GM19397 (cell line): ENCODE data around the gene SCRN1.
"Not testable (repeated sequence)": the region's sequence is repeated elsewhere in the genome, so short reads cannot be mapped to it uniquely, and the experiment has no call there.

Source experiments
- ATAC-seq: cut with Tn5 transposase; IDR thresholded peaks from one replicate; pipeline ENCODE4 v1.9.1; 2021; ENCODE audit warnings: mild to moderate bottlenecking, moderate library complexity; ENCODE audit not compliant: unreplicated experiment

The SCRN1 gene

DNA sequence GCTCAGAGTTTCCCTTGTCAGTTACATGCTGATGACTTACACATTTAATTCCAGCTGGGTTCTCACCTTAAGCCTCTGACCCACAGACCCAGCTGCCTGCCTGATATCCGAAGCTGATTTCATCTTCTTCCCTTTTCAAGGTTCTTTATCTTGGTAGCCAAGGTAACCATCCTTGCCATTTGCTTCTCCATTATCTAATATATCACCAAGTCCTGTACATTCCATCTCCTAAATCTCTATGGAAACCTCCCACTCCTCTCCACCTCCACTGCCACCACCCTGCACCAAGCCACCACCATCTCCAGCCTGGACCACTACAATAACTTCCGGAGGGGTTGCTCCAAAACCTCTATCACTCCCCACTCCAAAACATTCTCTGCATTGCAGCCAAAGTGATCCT lies 19.9 kb downstream of the SCRN1 start:
- ATAC-seq = no peak

DNA sequence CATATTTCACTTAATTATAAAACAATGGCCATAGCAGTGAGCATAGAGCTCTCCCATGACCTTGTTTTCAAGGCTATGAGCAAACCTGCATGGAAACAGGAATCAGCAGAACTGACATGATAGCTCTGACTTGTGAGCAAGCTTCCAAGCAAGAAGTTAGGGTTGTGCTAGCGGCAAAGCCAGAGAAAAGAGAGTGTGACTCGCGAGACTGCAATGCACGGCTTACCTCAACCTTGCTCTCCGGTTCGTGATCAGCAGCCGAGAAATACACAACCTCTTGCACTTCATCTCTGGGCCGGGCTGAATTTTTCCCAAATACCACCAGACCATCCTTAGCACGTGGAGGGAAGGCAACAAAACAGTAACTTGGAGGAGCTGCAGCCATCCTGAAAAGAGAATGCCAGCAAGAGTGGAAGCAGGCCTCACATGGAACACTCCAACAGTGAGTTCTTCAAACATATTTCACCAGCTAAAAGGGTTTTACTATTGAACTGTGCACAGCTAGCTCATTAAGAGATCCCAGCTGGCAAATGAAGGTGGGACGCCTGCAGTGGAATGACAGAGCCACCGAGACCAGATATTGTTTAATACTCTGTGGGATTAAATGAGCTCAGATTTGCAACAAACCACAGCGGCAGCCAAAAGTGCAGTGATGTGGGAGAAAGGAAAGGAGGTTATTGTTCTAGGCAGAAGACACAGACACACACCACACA lies 20.8 kb downstream of the SCRN1 start:
- no peak for ATAC-seq

DNA sequence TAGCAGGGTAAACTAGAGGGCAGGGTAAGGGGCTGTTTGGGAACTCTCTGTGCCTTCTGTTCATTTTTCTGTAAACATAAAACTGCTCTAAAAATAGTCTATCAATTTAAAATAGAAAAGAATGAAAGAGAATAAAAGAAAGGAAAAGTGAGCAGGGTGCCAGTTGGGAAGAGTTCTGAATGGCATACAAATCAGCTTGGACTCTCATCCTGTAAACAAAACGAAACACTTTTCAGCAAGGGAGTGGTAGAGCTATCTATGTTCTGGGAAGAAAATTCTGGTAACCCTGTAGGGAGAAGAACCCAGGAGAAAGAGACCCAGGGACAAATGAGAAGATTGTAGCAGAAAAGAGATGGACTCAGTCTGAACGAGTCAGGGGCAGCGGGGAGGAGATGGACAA lies 24.6 kb downstream of the SCRN1 start:
- no peak for ATAC-seq

DNA sequence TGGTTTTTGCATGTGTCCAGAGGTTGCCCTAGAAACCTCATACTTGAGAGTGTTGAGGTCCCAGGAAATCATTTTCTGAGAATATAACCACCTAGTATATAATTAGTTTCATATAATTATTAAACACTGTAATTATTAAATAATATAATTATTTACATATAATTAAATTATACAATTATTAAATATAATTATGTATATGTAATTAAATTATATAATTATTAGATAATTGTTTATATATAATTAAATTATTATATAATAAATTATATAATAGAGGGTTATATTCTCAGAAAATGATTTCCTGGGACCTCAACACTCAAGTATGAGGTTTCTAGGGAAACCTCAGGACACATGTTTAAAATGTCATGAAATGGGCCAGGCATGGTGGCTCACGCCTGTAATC lies 27.6 kb downstream of the SCRN1 start:
- no peak for ATAC-seq

DNA sequence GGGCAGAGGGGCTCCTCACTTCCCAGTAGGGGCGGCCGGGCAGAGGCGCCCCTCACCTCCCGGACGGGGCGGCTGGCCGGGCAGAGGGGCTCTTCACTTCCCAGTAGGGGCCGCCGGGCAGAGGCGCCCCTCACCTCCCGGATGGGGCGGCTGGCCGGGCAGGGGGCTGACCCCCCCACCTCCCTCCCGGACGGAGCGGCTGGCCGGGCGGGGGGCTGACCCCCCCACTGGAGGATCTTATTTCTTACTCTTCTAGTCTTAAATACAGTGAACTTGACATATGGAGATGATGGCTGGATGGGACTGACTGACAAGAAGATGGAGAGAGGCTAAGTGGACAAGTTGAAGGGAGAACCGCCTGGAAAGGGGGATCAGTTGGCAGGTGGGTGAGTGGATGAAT lies 28.0 kb downstream of the SCRN1 start:
- not testable (repeated sequence) for ATAC-seq

DNA sequence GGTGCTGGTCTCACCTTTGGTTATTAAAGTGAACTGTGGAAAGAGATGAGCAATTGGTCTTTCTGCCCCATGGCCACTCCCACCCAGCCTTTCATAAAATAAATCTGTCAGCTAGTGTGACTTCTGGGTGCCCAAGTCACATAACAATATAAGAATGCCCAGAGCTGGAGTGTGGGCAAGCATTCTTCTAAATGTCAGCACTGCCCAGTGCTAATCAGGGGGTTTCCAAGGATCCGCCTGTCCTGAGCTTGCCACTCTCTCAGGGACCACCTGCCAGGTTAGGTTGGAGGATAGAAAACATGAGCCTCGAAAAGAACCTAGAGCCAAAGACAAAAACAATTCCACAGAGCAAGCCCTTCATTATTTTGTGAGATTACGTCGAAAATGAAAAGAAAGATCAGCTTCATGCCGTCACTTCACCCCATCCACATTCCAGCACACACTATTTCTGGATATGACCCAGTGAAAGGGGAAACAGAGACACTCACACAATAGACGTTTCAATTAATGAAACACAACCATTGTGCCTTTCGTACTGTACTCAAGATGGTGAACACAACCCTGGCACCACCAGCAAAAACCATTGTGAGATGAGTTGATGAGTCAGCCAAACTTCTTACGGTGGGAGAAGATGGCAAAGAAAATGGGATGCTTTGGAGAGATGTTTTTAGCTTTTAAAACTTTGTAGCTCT lies 30.8 kb downstream of the SCRN1 start:
- no peak for ATAC-seq

DNA sequence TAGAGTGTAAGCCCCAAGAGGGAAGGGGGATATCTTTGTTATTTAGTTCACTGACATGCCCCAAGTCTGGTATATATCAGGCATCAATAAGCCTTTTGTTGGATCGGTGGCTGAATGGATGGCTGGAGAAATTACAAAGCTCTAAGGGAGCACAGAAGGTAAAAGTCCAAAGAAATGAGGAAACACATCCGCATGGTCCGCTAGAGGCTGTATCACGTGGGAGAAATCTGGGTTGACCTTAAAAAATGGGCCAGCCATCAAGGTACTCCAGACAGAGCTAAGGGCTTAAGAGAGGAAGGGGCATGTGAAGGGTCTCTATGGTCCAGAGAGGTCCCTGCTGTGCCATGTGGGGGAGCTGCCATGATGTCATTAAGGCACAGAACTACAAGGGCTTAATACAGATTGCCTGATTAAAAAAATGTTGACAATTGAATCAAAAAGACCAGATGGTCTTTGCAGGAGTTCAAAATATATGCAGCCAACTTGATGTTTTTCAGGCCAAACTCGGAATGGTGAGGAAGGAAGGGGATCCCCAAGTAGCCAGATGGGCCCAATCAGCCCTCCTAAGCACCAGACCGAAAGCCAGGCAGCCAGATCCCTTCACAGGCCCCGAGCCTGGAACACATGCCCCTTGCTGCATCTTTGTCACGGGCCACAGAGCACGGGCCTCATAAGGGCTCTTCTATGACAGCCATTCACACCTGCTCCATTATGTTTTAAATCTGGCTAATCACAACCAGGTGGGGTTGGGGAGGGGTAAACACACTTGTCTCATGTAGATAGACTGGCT lies 31.9 kb downstream of the SCRN1 start:
- ATAC-seq = no peak

DNA sequence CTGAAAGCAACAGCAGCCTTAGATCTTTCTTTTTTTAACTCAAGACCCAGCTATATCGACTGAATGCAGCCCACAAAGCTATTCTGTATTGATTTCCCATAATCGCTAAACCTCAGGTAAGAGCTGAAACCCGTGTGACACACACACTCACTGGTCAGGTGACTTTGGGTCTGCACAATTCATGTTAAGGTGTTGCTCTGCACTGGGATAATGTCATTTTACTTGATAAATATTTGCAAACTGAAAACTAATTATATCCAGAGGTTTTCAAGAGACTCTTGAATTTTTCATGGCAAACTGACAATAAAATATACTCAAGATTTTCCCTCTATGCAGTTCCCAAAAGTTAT lies 33.1 kb downstream of the SCRN1 start:
- ATAC-seq = peak; percentile 13

DNA sequence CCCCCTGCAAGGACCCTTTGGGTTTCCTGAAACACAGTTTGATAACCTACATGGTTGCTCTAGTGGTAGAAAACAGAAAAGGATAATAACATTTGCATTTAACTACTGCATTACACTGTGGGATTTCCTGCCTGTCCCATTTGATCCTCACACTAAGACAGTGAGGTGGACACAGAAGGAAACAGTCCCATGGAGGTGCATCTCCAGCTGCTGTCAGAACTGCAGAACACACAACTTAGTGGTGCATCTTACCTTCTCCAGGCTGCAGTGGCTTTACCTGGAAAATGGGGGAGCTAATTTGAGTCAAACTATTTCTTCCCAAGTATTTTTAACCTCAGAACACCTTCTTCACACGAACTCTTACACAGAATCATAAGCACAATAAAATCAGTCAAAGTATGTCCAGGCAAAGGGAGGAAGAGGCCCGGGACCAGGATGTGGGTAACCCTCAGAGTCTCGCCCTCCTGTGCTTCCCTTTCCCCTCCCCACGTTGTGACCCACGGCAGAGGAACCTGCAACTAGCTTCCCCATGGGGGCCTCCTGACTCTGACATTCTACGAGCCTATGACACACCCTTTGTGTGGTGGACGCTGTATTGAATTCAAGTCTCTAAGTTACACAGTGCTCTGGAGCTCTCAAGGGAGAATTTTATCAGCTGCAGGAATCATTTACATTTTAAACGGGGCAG lies 33.7 kb downstream of the SCRN1 start:
- peak; percentile 84 for ATAC-seq

DNA sequence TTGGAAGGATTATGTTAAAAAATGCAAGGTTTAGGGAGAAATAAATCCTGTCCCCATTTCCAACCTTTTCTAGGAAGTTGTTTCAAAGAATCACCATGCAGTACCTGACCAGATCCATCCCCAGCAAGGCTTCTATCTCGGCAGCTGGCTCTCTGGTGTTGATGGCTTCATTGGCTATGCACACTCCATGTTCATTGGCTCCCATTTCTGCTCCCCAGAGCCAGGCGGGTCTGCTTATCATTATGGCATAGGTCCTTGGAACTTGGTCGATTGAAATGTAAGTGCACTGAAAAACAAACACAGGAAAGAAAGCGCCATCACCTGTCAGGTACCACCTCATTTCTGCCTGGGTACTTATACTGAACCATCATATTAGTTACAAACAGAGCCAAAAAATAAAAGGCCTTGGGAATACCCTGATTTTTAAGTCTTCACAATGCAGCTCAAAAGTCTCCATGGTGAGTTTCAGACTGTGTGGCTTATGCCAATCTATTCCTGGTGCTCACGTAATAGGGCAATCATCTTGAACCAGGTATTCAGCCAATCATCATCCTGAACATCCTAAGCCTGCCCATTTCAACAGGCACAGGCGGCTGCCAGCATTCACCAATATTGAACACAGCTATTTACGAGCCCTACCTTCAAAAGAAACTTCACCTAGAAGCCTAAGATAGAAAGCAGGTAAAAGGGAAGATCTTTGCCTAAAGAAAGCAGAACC lies 34.4 kb downstream of the SCRN1 start:
- no peak for ATAC-seq

DNA sequence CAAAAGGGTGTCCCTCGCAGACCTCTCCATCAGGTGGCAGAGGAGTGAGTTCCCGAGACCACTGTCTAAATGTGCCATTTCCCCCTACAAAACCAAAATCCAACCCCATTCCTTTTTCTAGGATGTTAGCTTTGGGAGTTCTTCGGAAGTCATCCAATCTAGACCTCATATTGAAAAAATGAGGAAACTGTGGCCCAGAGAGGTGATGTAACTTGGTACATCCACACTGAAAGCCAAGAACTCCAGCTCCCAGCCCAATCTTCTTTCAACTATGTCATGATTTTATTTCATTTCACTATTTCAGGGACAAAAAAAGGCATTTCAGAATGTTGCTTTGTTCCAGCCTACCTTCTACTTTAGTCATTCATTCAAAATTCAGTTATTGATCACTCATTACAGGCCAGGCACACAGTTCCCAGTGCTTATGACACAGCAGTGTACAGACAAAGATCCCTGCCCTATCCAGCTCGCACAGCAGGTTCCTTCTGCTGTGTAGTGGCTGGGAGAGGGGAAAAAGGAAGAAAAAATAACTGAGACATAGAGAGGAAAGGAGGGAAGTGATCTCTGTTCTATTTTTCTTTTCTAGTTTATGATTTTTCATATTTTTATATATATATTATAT lies 35.8 kb downstream of the SCRN1 start:
- no peak for ATAC-seq

DNA sequence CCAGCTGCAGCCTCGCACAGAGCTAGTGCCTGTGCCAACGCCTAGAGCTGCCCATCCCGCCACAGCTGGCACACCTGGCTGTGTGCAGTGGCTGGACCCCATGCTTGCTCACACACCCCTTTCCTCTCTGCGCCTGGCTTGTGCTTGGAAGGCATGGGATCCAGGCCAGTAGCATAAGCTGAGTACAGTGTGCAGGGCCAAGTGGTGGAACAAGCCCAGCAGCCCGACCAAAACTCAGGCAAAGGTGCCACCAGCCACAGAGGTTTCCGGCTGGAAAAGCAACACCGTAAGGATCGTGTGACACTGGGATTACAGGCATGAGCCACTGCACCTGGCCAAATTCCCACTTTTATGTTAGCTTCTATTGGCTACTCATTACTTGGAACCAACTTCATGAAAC lies 38.4 kb downstream of the SCRN1 start:
- no peak for ATAC-seq

DNA sequence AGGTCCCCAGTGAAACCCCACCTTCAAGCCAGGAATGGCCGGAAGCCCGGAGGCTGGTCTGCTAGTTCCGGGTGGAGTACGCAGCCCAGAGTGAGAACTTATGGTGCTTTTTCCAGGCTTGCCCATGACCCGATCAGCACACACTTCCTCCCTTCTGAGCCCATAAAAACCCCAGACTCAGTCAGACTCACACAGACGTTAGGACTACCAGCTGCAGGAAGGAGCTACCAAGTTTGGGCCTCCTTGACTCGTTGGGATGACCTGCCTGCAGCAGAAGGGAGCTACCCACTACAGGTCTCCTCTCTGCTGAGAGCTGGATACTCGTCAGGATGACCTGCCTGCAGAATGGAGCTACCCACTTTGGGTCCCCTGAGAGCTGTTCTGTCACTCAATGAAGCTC lies 39.1 kb downstream of the SCRN1 start:
- no peak for ATAC-seq

DNA sequence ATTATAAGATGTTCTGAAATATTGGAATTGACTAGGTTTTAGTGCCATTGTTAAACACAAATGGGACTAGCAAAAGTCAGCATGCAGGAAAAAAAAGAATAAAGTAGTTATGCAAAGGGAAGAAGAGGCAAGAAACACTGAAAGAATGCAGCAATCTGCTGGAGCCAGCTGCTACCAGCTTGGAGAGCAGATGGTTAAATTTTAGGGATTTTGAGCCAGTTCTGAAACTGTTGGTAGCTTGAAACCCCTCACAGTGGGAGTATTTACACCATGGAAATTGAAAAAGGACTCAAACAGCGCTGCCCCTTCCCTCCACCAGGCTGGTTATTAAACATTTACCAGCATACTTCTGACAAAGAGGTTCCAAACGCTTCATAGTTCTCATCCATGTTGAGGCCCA lies 41.0 kb downstream of the SCRN1 start:
- ATAC-seq = no peak

DNA sequence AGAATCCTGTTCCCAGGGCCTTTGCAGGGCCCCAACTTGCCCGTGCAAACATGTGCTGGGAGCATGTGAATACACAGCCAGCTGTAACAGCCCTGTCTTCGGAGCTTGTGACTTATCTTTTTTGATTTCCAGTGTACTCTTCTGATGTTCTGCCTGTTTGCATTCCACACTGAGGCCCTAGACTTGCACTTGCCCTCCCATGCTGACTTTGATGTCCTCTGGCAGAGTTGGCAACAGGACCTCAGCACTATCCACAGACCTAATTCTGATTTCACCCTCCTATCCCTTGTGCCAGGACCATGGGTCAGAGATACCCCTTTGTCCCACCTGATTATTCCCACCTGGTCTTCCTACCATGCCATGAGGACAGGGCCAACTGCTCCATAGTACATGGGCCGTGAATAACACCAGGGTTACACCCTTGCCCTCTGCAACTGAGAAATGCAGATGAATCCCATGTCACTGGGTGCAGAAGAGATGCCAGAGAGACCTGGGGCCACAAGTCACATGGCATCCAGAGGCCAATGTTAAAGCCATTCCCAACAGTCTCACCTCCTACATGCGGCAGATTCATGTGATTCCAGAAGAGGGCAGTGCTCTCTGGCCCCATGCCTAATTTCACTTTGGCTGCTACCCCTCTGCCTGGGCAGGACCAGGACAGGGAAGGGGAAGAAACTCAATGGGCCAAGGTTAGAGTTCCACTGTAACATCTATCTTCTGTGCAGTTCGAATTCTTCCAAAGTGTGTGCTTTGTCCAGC lies 43.0 kb downstream of the SCRN1 start:
- ATAC-seq = no peak

DNA sequence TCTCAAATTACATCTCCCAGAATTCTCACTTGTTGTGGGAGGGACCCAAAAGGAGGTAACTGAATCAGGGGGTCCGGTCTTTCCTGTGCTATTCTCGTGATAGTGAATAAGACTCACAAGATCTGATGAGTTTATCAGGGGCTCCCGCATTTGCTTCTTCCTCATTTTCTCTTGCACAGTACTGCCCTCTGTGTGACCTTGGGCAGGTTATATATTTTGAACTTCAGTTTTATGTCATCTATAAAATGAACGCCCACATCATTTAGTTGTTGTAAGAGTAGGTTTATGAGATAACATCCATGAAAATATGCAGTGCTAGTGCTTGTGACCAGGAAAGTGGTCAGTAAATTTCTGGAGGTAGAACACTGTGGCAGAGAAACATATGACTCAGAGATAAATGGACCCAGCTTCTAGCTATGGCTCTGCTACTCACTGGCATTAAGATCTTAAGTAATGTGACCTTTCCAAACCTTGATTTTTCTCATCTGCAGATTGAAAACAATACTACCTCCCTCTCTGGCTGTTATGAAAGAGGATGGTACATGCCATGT lies 44.3 kb downstream of the SCRN1 start:
- ATAC-seq = no peak

DNA sequence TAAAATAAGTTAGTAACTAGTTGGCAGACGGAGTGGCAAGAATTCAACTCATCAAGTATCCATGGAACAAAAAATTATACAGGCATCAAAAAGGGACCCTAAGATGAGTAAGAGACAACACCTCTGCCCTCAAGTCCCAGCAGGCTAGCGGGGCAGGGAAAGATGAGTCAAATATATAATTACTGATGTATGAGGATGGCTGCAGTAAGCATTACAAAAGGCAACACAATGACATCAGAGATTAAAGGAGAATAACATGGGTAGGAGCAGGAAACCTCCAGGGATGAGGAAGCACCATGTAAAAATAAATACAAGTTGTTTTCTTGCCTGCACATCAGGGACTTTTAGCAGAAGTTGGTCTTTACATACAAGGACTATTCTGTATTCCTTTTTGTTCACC lies 49.4 kb downstream of the SCRN1 start:
- ATAC-seq = no peak

DNA sequence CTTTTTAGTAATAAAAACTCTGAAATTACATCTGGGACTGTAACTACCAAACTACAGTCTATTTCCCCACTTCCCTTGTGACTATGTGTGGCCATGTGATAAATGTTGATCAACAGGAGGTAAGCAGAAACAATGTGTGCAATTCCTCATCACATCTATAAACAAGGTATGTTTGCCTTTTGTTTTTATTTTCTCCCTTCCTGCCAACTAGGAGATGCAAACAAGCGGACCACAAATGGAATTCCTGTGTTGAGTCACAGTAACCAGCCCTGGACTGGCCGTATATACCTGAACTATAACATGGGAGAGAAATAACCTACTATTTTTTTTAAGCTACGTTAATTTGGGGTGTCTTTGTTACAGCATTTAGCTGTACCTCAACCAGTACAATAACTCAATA lies 52.5 kb downstream of the SCRN1 start:
- no peak for ATAC-seq

DNA sequence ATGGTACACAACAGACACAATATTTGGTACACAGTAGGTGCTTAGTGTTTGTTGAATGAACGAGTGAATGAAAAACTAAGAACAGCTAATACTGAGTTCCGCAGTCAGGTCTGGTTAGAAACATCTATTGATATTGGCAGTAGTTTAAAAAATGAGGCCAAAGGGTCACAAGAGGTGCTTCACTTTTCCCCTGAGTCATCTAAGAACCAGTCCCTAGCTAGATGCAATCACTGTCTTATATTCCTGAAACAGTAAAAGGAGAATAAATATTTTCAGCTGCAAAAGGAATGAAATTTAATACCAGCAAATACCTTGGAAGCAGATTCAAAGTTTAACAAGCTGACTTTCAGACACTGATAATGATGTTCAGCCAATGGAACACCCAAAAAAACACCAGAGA lies 54.5 kb downstream of the SCRN1 start:
- ATAC-seq = no peak
